Panc1 (cell line): ENCODE results near the gene EML6. TPM values are rescaled to one million over a fixed set of nuclear protein-coding genes. Genes with fewer than 3 reads are reported as not detected.

Experiments used
- ATAC-seq: fragments of 200-7000 bp; cut with Tn5 transposase; 2 replicates; pipeline ENCODE4 v1.9.1; 2020; ENCODE audit warnings: mild to moderate bottlenecking, moderate library complexity
- BruUV-seq: library from RNA; stranded (reverse); fragments of 400-500 nt; replicated peaks from 2 replicates; lab custom pipeline; 2021; lab: Mats Ljungman, UMichigan
- CTCF ChIA-PET: fragments of 300-600 bp; sonication (Branson Sonifier 250); formaldehyde crosslinking; loops from one replicate; lab custom pipeline; 2022; ENCODE audit warnings: antibody characterized with exemption; lab: Charles Lee
- POLR2A ChIA-PET: fragments of 300-600 bp; sonication (Branson Sonifier 250); formaldehyde crosslinking; loops from one replicate; lab custom pipeline; 2022; ENCODE audit warnings: antibody characterized with exemption; lab: Charles Lee
- DNase-seq: peaks from one replicate; pipeline ENCODE4 v3.0.0-alpha.2; 2010; ENCODE audit warnings: low read depth, low spot score
- H3K27ac ChIP-seq: 2 replicates; pipeline ENCODE4 v1.5.1; 2011; ENCODE audit warnings: mild to moderate bottlenecking, low read length, inconsistent platforms
- H3K27me3 ChIP-seq: fragments of 200-500 bp; sonication (Bioruptor generic); 2 replicates; pipeline ENCODE4 v1.6.0; 2014; ENCODE audit warnings: low read length, inconsistent platforms; ENCODE audit not compliant: control insufficient read depth, insufficient read depth
- H3K36me3 ChIP-seq: fragments of 200-500 bp; sonication (Bioruptor generic); 2 replicates; pipeline ENCODE4 v1.5.1; 2014; ENCODE audit warnings: inconsistent platforms, mild to moderate bottlenecking, low read length, moderate library complexity; ENCODE audit not compliant: control insufficient read depth, insufficient read depth
- H3K4me1 ChIP-seq: 2 replicates; pipeline ENCODE4 v1.5.1; 2011; ENCODE audit warnings: inconsistent platforms, mild to moderate bottlenecking, low read length, moderate library complexity; ENCODE audit not compliant: control insufficient read depth, insufficient read depth
- H3K4me3 ChIP-seq, 2 experiments: 2 replicates each; pipeline ENCODE4 v1.5.1; 2011 to 2012; ENCODE audit warnings: low read depth in 2 of 2, low read length in 2 of 2, mild to moderate bottlenecking in 2 of 2, inconsistent platforms in 1 of 2, moderate library complexity in 1 of 2
- H3K9me3 ChIP-seq: fragments of 200-500 bp; sonication (Bioruptor generic); 2 replicates; pipeline ENCODE4 v1.5.1; 2014; ENCODE audit warnings: low read depth, mild to moderate bottlenecking, inconsistent platforms, low read length, moderate library complexity; ENCODE audit not compliant: control insufficient read depth, insufficient read depth
- CTCF ChIP-seq: fragments of 450-650 bp; IDR thresholded peaks from 2 replicates; pipeline ENCODE4 v1.5.1; 2017; ENCODE audit warnings: mild to moderate bottlenecking
- POLR2AphosphoS5 ChIP-seq: IDR thresholded peaks from 2 replicates; pipeline ENCODE4 v1.6.1; 2012; ENCODE audit warnings: mild to moderate bottlenecking, low read depth, low read length, moderate library complexity
- REST ChIP-seq, 2 experiments: IDR thresholded peaks; 2 replicates each; pipeline ENCODE4 v1.6.1; 2011 to 2012; ENCODE audit warnings: low read depth in 2 of 2, control low read depth in 1 of 2, low read length in 1 of 2, mild to moderate bottlenecking in 1 of 2, moderate library complexity in 1 of 2; ENCODE audit not compliant: insufficient read depth in 1 of 2
- SIN3A ChIP-seq: IDR thresholded peaks from 2 replicates; pipeline ENCODE4 v1.6.1; 2012; ENCODE audit warnings: low read depth, mild to moderate bottlenecking, low read length, moderate library complexity, borderline replicate concordance; ENCODE audit not compliant: insufficient read depth
- TCF7L2 ChIP-seq: IDR thresholded peaks from 2 replicates; pipeline ENCODE4 v1.6.1; 2011; ENCODE audit warnings: mild to moderate bottlenecking, low read depth, low read length, inconsistent platforms
- in situ Hi-C: cut with HindIII; loops from 2 replicates; pipeline ENCODE4 v1.10.0; 2016; ENCODE audit warnings: low sequenced_read_pairs, low pct_unique_long_range_greater_than_20kb
- intact Hi-C: fragments of 100-400 bp; cut with micrococcal nuclease; formaldehyde crosslinking; loops from one replicate; pipeline ENCODE4 v1.10.0; 2022; ENCODE audit not compliant: unreplicated experiment
- total RNA-seq: library from RNA; stranded (reverse); gene quantifications from one replicate; pipeline ENCODE4 v1.2.1, GENCODE V29; 2021; ENCODE audit not compliant: unreplicated experiment

The EML6 gene
- total RNA-seq, 1 experiment from 2014 or later: 6.3 TPM

- Histone ChIP-seq H3K27me3 (no peaks in the 10 kb centered on the region), H3K4me1 (peaks cover 38% of the 10 kb centered on the region), H3K36me3 (peaks cover 9% of the 10 kb centered on the region; the same call in 1 of the 2 replicates), H3K9me3 (no peaks in the 10 kb centered on the region), H3K27ac (peak overlapping the region; percentile 77), H3K4me3 (no peak overlapping the region)
- in situ Hi-C loops (no loop called here), intact Hi-C loops (no loop called here)
- TF ChIP-seq CTCF (no peak), POLR2AphosphoS5 (0 out of 2 replicates have a peak, but pooled peaks have one; percentile 8)
- no peak for DNase-seq
- ChIA-PET CTCF (no interaction called here), POLR2A (no interaction called here)
- ATAC-seq: no peak
- no TSS peak for BruUV-seq
Measured at GRCh38 chr2:54966837-54967236, 243.4 kb downstream of the EML6 start.

- in situ Hi-C loops (no loop called here), intact Hi-C loops (no loop called here)
- no peak overlapping the region for H3K4me3 ChIP-seq
- peaks cover 13% of the 10 kb centered on the region; the same call in 1 of the 2 replicates for H3K36me3 ChIP-seq
- no peak for TF ChIP-seq CTCF
- TF ChIP-seq TCF7L2: no peak
- TF ChIP-seq POLR2AphosphoS5: 0 out of 2 replicates have a peak, but pooled peaks have one; percentile 5
- TF ChIP-seq REST (IDR thresholded peaks at IDR 0.05; ENCODE audit: insufficient read depth in 1 of 2, low read depth in 2 of 2, low read length in 1 of 2): no peak
- no peak for TF ChIP-seq SIN3A
- ChIA-PET CTCF (no interaction called here), POLR2A (no interaction called here)
- H3K27me3 ChIP-seq: no peaks in the 10 kb centered on the region
- peaks cover 42% of the 10 kb centered on the region for H3K4me1 ChIP-seq
- no peaks in the 10 kb centered on the region for H3K9me3 ChIP-seq
- no TSS peak for BruUV-seq
- no peak for ATAC-seq
- peak overlapping the region; percentile 77 for H3K27ac ChIP-seq
- no peak for DNase-seq
Measured at GRCh38 chr2:54967269-54967668, 243.8 kb downstream of the EML6 start.
